Measurements from ENCODE around the gene MRPL39.

GRCh38 chr21:25640202-25640942 is 33.1 kb upstream of the MRPL39 start:
- TF ChIP-seq CTCF (conservative IDR thresholded peaks at IDR 0.05; ENCODE audit: low read depth in 2 of 2): no peak
- no peak for TF ChIP-seq POLR2AphosphoS5 (IDR thresholded peaks at IDR 0.05; ENCODE audit: low read depth)
- TF ChIP-seq EZH2 (IDR thresholded peaks at IDR 0.05; ENCODE audit: low read depth, unreplicated experiment): no peak
- no peak for TF ChIP-seq REST (IDR thresholded peaks at IDR 0.05; ENCODE audit: unreplicated experiment)
- no peak for TF ChIP-seq EZH2phosphoT487 (IDR thresholded peaks at IDR 0.05; ENCODE audit: unreplicated experiment)
- TF ChIP-seq ZNF331 (CRISPR knock-in tag; IDR thresholded peaks at IDR 0.05; ENCODE audit: low read depth): no peak
- TF ChIP-seq STAT1 (IDR thresholded peaks at IDR 0.05; ENCODE audit: unreplicated experiment): no peak

Data from GM23338 (cell line).